SH-SY5Y (cell line): ENCODE results near the gene PTPN4.

Experiments used
- GATA2 ChIP-seq: IDR thresholded peaks from 2 replicates; pipeline ENCODE4 v1.6.1; 2011; ENCODE audit warnings: mild to moderate bottlenecking, low read depth, low read length
- GATA3 ChIP-seq: IDR thresholded peaks from 2 replicates; pipeline ENCODE4 v1.6.1; 2011; ENCODE audit warnings: low read depth, mild to moderate bottlenecking, low read length, moderate library complexity

DNA sequence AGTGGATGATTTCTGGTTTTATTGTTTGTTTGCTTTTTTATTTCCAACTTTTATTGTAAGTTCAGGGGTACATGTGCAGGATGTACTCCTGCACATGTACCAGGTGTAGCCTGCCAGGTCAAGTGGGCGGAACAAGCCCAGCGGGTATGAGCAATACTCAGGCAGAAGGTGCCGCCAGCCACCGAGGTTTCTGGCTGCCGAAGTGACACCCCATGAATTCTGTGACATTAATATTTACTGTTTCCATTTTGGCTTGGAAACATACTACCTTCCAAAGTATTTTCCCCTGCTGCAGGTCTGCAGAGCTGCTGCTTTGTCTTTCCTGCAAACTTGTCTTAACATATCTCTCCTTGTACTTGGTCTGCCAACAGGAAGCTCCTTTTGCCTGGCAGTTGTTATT lies 78.5 kb downstream of the PTPN4 start:
- TF ChIP-seq GATA3 (no peak), GATA2 (no peak)
